Nasal cavity respiratory epithelium epithelial cell of viscerocranial mucosa (primary cell): ENCODE data around the gene CUL3. TPM values are rescaled to one million over a fixed set of nuclear protein-coding genes. Genes with fewer than 3 reads are reported as not detected.

Experiments used
- total RNA-seq: library from RNA; depleted of rRNA; stranded (reverse); fragments of >200 nt; gene quantifications from 2 replicates; pipeline ENCODE4 v1.2.3, GENCODE V29; 2014

Gene CUL3
- 105 and 119 TPM in 2 replicates for total RNA-seq

DNA sequence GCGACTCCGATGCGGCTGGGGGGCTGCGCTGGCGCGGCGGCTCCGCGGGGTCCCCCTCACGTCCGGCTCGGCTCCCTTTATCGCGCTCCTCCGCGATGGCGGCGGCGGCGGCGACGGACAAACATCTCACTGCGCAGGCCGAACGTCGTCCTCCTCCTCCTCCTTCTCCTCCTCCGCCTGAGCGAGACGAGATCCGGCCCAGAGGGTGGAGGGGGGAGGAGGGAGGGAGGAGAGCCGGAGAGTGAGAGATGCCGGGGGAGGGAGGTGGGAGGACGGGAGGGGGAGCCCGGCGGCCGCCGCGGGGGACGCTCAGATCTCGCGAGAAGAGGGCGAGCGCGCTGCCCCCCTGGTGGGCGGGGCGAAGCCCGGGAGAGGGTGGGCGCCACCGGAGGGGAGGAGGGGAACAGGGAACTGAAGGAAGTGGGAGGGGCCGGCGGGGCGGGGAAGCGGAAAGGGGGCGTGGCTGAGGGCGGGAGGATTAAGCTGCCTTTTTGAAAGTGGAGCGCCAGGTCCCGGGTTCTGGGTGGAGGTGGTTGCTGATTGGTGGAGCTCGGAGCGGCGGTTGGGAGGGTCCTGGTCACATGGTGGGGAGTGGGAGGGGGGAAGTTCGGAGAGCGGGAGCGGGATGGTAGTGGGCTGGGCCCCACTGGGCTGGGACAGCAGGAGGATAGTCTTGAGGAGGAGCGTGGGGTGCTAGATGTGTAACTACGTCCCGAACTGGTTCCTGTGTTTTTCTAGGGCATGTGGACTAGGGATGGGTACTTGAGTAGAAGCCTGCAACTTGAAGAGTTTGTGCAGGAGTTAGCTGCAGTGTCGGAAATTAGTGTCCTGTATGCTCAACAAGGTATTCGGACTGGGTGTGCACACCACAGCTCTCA lies at the start of gene CUL3:
CUL3 (minus strand) TSS at position 153 of the 878 bp plus-strand sequence. CDS start 354 bp downstream, outside the sequence.

Other genes starting within 250 kb of the CUL3 start
- not detected in 2 replicates for gene FAM124B, start 183.3 kb downstream of the CUL3 start, total RNA-seq
- not detected in 2 replicates for gene CCDC195, start 131.0 kb upstream of the CUL3 start, total RNA-seq